ENCODE measurements around the gene NCAPG2.

- TF ChIP-seq TEAD4 (IDR thresholded peaks at IDR 0.05; ENCODE audit: borderline replicate concordance, insufficient read depth) = no peak
- TF ChIP-seq CTCF (IDR thresholded peaks at IDR 0.05) = no peak
- no peak for TF ChIP-seq EP300 (IDR thresholded peaks at IDR 0.05; ENCODE audit: borderline replicate concordance in 1 of 2, low read depth in 1 of 2, low read length in 1 of 2)
- TF ChIP-seq REST (IDR thresholded peaks at IDR 0.05; ENCODE audit: low read depth, low read length) = no peak
- no peak for TF ChIP-seq USF1 (IDR thresholded peaks at IDR 0.05; ENCODE audit: borderline replicate concordance, low read depth)
- no peak for TF ChIP-seq TCF12 (IDR thresholded peaks at IDR 0.05)
- TF ChIP-seq EZH2phosphoT487 (IDR thresholded peaks at IDR 0.05; ENCODE audit: borderline replicate concordance, low read depth) = no peak
- no peak for TF ChIP-seq MXI1 (IDR thresholded peaks at IDR 0.05; ENCODE audit: low read depth, low read length)
- TF ChIP-seq YY1 (IDR thresholded peaks at IDR 0.05; ENCODE audit: low read depth) = no peak
- TF ChIP-seq RXRA (IDR thresholded peaks at IDR 0.05; ENCODE audit: borderline replicate concordance, low read depth) = no peak
- no peak for TF ChIP-seq PBX3 (IDR thresholded peaks at IDR 0.05)
- TF ChIP-seq RAD21 (IDR thresholded peaks at IDR 0.05; ENCODE audit: low read length) = no peak
- TF ChIP-seq USF2 (IDR thresholded peaks at IDR 0.05; ENCODE audit: borderline replicate concordance, low read depth, low read length) = no peak
- TF ChIP-seq RFX5 (IDR thresholded peaks at IDR 0.05; ENCODE audit: low read length) = no peak
These were observed 98.5 kb downstream of the NCAPG2 start for GRCh38 chr7:158606129-158606528.

All from SK-N-SH (cell line).